Stimulated activated CD4-positive, alpha-beta T cell treated with anti-CD3 and anti-CD28 coated beads, Interleukin-2, amount 100 ng/mL, for 4 hours (primary cell): Measurements from ENCODE around the gene LONRF2.
"Not testable (repeated sequence)": the region's sequence is repeated elsewhere in the genome, so short reads cannot be mapped to it uniquely, and the experiment has no call there.

ENCODE experiments used
- DNase-seq: peaks from one replicate; pipeline ENCODE4 v3.0.0-alpha.2; 2020; ENCODE audit warnings: low read depth

LONRF2 gene

DNA sequence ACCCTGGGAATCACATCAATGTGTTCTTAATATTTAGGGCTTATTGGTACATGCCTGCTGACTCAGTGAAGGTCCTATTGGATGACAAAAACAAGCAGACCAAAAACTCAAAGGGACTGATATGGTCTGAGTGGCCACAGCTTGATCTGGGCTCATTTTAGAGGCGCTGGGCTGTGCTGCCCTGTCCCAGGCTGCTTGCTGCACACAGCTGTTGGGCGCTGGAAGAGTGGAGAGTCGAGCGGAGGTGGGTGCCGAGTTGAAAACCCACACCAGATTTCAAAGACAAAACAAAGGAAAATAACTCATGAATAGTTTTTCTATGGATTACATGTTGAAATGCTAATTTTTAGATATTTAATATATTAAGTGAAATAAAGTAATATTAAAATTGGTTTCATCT is 68.5 kb downstream of the LONRF2 start:
- DNase-seq: no peak

DNA sequence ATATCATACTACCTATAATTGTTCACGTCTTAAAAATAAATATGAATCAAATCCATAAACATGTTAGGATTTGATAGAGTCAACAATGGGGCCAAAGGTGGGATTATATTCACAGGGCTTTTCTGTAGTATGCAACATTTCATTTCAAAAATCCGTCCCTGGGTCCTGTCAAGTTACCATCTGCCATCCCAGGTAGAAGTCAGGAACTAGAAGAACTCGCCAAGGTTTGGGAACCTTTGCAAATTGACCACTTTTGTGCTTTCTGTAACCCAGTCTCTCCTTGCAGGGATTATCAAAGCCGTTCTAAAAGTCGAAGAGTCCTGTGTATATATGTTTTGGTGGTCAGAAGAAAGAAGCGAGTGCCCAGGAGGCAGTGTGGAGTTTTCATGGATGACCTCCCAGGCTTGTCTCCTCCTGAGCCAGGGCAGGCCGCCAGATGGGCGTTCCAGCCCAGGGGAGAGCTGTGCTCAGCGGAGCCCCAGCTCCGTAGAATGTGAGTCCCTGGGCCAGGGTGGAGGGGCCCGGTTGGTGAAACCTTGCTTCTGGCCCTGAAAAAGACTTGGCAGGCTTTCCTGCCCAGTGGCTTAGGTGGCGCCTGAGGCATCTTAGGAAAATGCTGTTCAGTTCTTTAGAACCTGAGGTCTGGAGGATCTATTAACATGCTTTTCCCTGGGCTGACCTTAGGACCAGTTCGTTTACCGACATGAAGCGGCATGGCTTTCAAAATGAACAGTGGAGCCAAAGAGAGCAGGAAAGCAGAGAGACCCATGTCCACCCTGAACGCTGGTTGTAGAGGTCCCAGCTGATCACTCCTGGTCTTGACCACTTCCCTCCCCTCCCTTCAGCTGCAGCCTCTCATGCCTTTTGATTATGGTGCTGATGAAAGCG is 69.2 kb downstream of the LONRF2 start:
- DNase-seq: no peak

DNA sequence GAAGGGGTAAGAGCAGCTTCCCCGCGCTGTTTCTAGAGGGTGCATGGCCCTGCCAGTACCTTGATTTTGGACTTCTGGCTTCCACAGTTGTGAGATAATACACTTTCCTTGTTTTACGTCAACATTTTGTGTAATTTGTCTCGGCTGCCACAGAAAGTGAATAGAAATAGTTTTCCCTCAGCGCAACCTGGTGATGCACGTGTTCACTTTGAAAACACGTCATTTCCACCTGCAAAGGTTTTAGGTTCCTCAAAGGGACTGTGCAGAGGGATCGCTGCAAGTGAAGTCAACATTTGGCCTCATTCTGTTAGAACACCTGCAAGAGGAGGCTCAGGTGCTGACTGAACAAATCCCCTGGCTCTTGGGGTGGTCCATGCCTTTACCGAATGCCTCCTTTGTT is 71.7 kb downstream of the LONRF2 start:
- no peak for DNase-seq

DNA sequence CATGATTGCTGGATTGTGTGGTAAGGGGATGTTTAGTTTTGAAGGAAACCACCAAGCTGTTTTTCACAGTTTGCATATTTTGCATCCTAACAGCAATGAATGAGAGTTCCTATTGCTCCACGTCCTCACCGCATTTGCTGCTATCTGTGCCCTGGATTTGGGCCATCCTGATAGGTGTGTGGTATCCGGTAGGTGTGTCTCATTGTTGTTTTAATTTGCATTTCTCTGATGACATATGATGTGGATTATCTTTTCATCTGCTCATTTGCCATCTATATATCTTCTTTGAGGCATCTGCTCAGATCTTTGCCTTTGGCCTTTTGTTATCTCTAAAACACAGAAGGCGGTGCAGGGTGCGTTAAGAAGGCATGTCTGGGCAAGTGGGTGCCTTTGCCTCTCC is 73.3 kb downstream of the LONRF2 start:
- DNase-seq: no peak

DNA sequence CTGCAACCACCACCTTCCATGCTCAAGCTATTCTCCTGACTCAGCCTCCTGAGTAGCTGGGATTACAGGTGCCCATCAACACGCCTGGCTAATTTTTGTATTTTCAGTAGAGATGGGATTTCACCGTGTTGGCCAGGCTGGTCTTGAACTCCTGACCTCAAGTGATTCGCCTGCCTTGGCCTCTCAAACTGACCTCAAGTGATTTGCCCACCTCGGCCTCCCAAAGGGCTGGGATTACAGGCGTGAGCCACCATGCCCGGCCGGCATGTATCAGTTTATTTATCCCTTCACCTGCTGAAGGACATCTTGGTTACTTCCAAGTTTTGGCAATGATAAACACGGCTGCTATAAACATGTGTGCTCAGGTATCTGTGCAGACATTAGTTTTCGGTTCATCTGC is 73.7 kb downstream of the LONRF2 start:
- not testable (repeated sequence) for DNase-seq

DNA sequence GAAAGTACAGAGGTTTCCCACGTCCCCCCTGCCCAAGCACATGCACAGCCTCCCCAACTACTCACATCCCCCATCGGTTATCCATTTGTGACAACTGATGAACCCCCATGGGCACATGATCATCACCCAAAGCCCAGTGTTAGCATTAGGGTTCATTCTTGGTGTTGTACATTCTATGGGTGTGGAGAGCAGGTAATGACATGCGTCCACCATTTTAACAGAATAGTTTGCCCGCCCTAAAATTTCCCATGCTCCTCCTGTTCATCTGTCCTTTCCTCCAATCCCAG is 74.3 kb downstream of the LONRF2 start:
- no peak for DNase-seq

DNA sequence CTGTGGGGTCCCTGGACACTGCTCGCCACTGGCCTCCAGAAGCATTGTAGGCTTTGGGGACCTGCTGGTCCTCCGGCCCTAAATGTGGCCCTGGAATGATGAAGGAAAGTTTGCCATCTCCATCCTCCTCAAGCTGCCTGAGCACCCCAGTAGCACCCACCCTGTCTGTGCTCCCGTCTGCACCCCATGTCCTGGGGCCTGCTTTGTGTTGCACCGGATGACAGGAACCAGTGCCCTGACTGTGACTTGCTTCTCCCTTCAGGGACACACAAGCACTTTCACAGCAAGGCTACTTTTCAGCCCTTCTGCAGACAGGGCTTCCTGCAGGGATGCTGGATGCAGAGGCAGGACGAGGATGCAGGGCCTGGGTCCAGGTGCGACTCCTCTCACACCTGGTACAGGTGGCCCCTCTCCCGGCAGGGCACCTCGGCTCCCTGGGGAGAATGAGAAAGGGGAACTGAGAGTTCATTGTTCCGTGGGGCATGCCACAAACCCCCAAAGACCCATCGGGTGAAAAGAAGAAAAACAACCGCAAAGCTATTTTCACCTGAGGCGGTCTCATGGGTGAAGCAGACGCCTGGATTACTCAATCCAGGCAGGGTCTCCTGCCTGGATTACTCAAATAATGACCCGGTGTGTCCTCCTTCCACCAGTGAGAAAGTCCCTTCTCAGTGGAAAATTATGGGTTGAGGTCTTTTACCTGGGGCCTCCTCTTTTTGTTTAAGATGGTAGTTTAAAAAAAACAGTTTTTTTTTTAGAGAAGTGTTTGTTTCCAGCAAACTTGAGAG is 74.9 kb downstream of the LONRF2 start:
- no peak for DNase-seq

DNA sequence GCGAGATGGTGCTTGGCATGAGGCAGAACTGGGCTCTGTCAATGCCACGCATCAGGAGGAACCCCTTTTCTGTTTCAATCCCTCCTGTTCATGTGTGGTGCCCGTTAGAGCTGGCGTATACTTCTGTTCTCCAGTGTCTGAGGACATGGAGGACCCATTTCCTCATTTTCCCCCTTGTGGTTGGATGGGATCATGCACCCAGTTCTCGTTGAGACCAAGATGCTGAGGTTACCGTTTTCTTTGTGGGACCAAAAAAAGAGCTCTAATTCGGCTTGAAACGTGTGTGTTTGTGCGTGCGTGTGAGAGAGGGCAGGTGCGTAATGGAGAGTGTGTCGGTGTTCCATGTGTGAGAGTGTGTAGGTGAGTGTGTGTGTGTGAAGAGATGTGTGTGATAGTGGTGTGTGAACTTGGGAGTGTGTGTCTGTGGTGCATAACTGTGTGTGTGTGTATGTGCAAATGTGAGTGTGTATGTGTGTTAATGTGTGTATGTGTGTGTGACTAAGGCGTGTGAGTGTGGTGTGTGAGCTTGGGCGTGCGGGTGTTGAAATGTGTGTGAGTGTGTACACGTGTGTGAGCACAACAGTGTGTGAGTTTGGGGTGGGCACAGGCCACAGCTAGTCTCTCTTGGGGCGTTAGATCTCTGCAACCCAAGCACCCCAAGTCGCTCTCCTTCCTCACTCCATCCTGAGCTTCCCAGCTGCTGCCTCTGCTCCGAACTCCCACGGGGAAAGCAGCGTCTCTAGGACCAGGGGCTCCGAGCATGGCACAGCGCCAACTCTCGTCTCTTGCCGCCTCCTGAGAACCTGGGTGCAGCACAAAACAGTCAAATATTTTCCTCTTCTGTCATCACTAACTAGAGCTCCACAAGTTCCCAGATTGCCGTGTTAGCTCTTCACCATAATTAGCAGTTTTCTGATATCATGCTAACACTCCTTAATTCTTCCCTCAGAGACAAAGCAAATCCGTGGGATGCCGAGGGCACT is 75.8 kb downstream of the LONRF2 start:
- no peak for DNase-seq

DNA sequence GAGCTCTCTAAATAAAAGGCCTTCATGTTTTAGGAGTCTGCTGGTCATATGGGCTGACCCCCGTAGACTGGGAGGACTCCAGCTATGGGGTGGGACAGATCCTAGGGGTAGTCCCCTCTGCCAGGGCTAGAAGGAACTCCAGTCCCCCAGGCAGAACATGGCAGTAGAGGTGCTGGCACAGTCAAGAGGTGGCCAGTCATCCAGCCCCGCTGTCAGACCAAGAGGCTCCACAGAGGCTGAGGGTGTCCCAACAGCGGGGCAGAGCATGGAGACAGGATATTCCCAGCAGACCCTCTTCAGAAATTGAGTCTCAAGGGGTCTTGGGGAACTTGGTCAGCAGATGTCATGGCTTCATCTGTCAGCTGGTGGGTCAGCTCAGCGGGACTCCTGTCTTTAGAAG is 76.6 kb downstream of the LONRF2 start:
- no peak for DNase-seq

DNA sequence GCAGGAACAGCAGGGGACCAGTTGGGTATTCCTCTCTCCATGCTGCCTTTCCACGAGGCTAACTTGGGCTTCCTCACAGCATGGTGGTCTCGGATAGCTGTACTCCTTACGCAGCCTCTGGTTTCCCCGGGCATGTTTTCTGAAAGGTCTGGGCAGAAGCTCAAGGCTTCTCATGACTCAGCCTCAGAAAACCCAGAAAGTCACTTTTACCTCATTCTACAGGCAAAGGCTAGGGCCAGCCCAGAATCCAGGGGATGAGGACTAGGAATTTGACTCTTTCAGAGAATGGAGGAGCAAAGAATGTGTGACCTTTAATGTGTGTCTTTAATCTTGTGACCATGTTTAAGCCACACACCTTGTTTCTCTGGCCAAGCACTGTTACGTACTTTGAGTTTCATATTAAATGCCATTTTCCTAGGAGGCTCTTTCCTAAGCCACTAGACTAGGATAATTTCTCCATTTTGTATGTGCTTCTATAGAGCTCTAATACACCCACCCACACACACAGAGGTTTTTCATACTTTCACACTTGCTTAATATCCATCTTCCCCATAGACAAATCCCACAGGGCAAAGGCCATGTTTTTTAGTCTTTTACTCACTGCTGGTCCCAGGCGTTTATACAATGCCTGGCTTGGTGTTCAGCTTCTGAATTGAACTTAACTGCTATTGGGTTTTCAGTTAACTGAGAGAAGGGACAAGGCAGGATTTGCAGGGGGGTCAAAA is 77.3 kb downstream of the LONRF2 start:
- DNase-seq: no peak

DNA sequence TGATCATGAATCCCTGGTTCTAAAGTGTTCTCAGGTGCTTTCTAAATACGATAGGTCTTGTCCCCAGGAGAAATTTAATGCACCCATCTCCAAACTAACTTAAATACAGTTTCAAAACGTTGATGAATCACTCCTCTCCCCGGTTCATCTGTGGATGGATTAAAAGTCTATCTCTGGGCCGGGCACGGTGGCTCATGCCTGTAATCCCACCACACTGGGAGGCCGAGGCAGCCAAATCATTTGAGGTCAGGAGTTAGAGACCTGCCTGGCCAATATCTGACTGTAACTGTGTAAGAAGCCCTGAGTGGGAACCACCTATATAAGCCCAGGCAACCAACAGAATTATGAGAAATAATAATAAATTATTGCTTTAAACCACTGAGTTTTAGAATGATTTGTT is 78.7 kb downstream of the LONRF2 start:
- no peak for DNase-seq

DNA sequence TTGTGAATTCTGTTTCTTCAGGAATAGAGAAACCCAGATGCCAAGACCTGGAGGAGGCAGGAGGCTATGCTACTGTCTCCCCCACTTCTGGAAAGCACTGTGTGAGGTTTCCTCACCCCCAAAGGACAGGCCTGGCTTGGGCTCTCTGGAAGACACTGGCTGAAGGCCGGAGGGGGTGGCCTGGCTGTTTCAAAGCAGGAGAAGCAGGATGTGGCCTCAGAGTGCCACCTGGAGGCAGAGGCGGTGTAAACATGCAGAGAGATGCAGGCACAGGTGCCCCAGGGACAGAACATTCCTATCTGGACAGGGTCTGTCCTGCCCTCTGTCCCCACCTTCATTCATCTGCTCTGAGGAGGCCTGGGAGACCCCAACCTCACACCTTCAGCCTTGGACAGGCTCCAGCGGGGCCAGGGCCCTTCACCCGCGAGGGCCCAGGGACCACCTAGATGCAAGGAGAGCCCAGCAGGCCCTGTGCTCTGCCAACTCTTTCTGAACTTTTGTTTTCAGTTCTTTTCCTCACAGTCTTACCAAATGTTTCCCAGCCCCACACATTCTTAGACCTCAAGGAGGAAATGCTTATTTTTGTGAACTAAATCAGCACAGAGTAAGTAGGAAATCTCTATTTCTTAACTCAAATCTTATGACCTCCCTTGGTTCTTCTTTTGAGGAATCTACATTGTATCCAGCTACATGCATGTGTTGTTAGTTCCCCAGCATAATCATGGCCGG is 79.2 kb downstream of the LONRF2 start:
- no peak for DNase-seq

DNA sequence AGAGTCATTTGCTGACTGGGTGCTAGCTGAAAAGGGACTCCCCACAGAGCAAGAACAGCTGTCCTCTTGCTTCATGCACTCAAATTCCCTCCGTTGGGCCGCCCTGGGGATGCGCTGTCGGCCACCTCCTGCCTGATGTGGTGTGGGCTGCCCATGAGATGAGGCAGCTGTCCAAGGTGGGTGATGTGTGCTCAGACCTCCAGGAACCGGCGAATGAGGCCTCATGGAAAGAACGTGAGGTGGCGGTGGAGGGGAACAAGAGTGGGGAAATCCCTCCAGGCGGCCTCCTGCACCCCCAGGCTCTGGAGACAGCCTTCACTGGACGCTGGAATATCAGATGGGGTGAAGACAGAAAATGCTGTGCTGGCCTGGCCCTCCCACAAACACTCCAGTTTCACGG is 79.8 kb downstream of the LONRF2 start:
- DNase-seq: no peak

DNA sequence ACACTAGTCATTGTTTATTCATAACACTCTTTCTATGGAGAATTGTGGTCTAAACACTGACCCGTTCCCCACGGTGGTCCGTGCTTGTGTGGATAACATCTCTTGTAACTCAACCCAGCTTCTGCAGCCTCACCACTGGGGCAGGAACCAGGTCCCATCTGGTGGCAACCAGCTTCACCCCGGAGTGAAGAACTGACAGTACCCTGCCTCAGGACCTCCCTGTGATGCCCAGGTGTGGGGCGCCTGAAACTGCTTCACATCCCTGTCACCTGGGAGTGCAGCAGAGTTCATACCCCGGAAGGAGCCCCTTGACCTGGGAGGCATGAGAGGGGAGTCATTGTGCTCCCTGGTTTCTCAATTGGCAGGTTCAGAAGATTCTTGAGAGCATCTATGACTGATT is 81.1 kb downstream of the LONRF2 start:
- no peak for DNase-seq

DNA sequence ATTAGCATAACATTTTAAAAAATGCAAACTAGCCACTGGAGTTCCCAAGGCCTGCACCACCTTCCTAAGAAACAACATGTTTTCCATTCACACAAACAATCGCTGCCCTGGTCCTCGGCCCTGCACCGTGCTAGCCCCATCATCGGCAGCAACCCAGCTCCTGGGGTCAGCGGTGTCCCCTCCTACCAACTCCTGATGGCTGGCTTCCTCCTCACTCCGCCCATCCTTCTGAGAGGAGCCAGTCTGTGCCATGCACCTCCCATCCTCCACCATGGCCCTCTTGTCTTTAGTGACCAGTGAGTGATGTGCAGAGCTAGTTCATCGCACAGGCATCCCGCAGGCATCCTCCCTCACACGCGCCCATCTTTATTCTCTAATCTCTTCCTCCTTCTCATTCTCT is 81.9 kb downstream of the LONRF2 start:
- no peak for DNase-seq

DNA sequence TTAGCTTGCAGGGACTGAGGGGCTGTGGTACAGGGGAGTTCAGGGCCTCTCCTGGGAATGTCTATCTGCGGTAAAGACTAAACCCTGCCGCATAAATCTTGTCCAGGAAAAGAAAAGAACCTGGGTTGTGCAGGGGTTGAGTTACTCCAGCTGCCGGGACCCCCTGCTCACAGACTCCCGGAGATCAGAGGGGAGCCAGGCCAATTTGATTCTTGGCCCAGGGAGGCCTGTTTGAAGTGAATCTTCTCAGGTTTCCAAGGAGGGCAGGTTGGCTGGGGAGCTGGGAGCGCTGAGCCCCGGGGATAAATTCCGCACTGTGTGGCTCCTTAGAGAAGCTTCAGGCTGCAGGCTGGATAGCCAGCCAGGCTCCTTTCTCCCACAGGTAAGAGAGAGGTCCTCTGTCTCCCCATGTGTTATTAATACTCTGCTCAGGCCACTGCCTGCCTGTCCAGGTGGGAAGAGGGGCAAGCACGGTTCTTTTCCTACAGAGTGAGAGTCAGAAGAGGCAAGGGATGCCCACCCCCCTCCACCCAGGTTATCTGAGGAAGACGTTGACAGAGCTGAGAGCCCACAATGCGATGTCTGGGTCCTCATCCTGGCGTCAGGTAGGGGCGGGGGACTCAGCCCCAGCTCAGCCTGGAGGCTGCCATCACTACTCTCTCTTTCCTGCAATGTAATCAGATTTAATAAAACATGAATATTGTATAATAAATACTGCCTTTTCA is 82.7 kb downstream of the LONRF2 start:
- no peak for DNase-seq

DNA sequence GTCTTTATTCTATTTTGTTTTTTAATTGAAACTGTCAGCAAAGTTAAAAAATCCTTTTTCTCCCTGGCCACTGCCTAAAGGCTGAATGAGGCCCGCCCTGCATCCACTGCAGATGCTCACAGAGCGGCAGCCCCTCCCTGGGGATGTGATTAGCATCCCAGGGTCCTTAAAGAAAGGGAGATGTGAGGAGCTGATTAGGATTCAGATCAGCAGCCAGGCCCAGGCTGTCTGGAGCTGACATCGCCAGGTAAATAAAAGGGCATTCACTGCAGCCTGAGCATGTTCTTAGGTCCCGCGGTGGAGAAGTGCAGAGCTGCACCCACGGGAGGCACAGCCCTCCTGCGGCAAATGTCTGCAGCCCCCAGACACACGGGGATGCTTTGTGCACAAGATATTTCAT is 83.8 kb downstream of the LONRF2 start:
- no peak for DNase-seq

DNA sequence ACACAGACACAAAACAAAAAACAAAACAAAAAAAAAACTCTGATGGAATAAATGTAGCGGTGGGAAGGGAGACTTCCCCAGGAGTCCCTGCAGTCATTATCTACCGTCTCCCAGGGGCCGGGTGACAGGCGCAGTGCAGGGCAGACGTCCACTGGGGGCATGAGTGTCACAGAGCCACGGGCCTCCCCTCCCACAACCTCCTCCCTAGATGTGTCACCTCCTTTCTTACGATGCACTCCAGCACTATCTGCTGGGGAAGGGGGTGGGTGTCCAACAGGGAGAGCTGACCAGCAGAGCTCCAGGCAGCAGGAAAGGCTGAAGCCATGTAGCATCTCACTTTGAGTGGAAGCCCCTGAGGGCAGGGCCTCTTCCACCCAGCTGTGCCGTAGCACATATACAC is 84.5 kb downstream of the LONRF2 start:
- no peak for DNase-seq

DNA sequence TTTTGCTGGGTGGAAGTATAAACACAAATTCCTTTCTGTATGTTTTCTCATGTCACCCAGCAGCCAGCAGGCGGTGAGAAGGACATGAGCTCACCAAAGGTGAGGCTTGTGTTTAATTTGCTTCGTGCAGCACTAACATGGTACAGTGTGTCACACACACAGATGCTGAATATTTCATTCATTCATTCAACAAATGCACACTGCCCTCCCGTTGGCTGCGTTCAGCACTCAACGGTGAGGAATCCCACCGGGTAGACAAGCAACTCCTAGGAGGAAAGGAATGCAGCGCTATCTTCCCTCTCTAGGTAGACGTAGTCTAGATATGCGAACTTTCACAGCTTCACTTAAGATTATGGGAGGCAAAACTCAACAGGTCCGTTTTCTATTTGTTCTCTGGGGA is 85.1 kb downstream of the LONRF2 start:
- DNase-seq: no peak

DNA sequence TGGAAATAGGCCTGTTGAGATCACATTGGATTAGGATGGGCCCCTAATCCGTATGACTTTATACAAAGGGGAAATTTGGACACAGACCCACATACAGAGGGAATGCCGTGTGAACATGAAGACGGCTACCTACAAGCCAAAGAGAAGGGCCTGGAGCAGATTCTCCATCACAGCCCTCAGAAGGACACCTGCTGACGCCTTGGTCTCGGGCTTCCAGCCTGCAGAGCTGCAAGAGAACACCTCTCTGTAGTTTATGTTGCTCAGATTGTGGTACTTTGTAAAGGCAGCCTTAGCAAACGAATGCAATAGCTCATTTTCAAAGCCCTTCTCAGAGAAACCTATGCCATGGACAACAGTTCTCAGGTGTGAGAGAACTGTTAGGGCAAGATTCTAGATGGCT is 86.1 kb downstream of the LONRF2 start:
- DNase-seq: no peak
